HepG2 (cell line): ENCODE data around the gene DPH2. TPM values are rescaled to one million over a fixed set of nuclear protein-coding genes. Genes with fewer than 3 reads are reported as not detected.

Source experiments
- IKZF4 ChIP-seq: sonication (generic); formaldehyde crosslinking; IDR thresholded peaks from 2 replicates; pipeline ENCODE4 v1.5.1; 2020; ENCODE audit warnings: borderline replicate concordance, mild to moderate bottlenecking, low read depth, missing genetic modification reagents; ENCODE audit errors: not compliant biosample characterization
- KDM5A ChIP-seq: fragments of 200-600 bp; sonication (generic); IDR thresholded peaks from 2 replicates; pipeline ENCODE4 v1.7.0; 2018; ENCODE audit warnings: antibody characterized with exemption, mild to moderate bottlenecking, low read length, borderline replicate concordance
- MAF1 ChIP-seq: sonication (generic); formaldehyde crosslinking; IDR thresholded peaks from 2 replicates; pipeline ENCODE4 v1.5.0; 2020; ENCODE audit warnings: missing genetic modification reagents, borderline replicate concordance
- MATR3 ChIP-seq: sonication (generic); formaldehyde crosslinking; IDR thresholded peaks from 2 replicates; pipeline ENCODE4 v1.4.0; 2020; ENCODE audit warnings: missing genetic modification reagents
- NAIF1 ChIP-seq: sonication (generic); formaldehyde crosslinking; IDR thresholded peaks from 2 replicates; pipeline ENCODE4 v1.5.0; 2020; ENCODE audit warnings: mild to moderate bottlenecking, missing genetic modification reagents, borderline replicate concordance
- PHF20 ChIP-seq: sonication (generic); formaldehyde crosslinking; IDR thresholded peaks from 2 replicates; pipeline ENCODE4 v1.5.0; 2020; ENCODE audit warnings: mild to moderate bottlenecking, missing genetic modification reagents
- PITX1 ChIP-seq: sonication (generic); formaldehyde crosslinking; IDR thresholded peaks from 2 replicates; pipeline ENCODE4 v1.5.1; 2020; ENCODE audit warnings: mild to moderate bottlenecking, missing genetic modification reagents
- PLSCR1 ChIP-seq: sonication (generic); formaldehyde crosslinking; IDR thresholded peaks from 2 replicates; pipeline ENCODE4 v1.5.0; 2020; ENCODE audit warnings: missing genetic modification reagents, mild to moderate bottlenecking, borderline replicate concordance
- POLR2AphosphoS5 ChIP-seq: IDR thresholded peaks from 2 replicates; pipeline ENCODE4 v1.6.1; 2012; ENCODE audit warnings: low read depth, low read length
- REL ChIP-seq: sonication (generic); formaldehyde crosslinking; conservative IDR thresholded peaks from 2 replicates; pipeline ENCODE4 v1.8.0; 2022; ENCODE audit warnings: mild to moderate bottlenecking, missing genetic modification reagents, moderate library complexity
- SKI ChIP-seq: fragments of 450-650 bp; IDR thresholded peaks from one replicate; pipeline ENCODE4 v1.6.1; 2018; ENCODE audit warnings: mild to moderate bottlenecking; ENCODE audit not compliant: partially characterized antibody
- SRSF9 ChIP-seq: fragments of 200-400 bp; formaldehyde crosslinking; IDR thresholded peaks from 2 replicates; pipeline ENCODE4 v1.6.1; 2018; ENCODE audit warnings: borderline replicate concordance, mild to moderate bottlenecking, low read depth, low read length; ENCODE audit not compliant: insufficient read depth, poor library complexity, severe bottlenecking
- U2AF2 ChIP-seq: fragments of 200-400 bp; formaldehyde crosslinking; IDR thresholded peaks from 2 replicates; pipeline ENCODE4 v1.6.1; 2017; ENCODE audit warnings: low read depth, mild to moderate bottlenecking, low read length
- ZBTB7B ChIP-seq: sonication (generic); formaldehyde crosslinking; IDR thresholded peaks from 2 replicates; pipeline ENCODE4 v1.4.0; 2020; ENCODE audit warnings: missing genetic modification reagents
- ZMYM3 ChIP-seq: sonication (generic); formaldehyde crosslinking; IDR thresholded peaks from 2 replicates; pipeline ENCODE4 v1.5.1; 2020; ENCODE audit warnings: mild to moderate bottlenecking, missing genetic modification reagents
- ZNF383 ChIP-seq: sonication (generic); formaldehyde crosslinking; IDR thresholded peaks from 2 replicates; pipeline ENCODE4 v1.4.0; 2020; ENCODE audit warnings: missing genetic modification reagents, mild to moderate bottlenecking, borderline replicate concordance
- ZNF709 ChIP-seq: sonication (generic); formaldehyde crosslinking; IDR thresholded peaks from 2 replicates; pipeline ENCODE4 v1.5.0; 2020; ENCODE audit warnings: mild to moderate bottlenecking, missing genetic modification reagents
- ZNF747 ChIP-seq: sonication (generic); formaldehyde crosslinking; IDR thresholded peaks from 2 replicates; pipeline ENCODE4 v1.8.1; 2023; ENCODE audit warnings: missing genetic modification reagents, mild to moderate bottlenecking, borderline replicate concordance
- ZNF879 ChIP-seq: sonication (generic); formaldehyde crosslinking; IDR thresholded peaks from 2 replicates; pipeline ENCODE4 v1.8.1; 2023; ENCODE audit warnings: missing genetic modification reagents
- polyA plus RNA-seq, 8 experiments: library from polyadenylated mRNA; depleted of rRNA in 3 of 8; stranded (reverse) in 7 of 8; unstranded in 1 of 8; fragments of >200 nt; fragmentation: Illumina TruSeq in 4 of 8; extraction: Trizol in 4 of 8; gene quantifications; 2 replicates each; pipeline versions ENCODE4 v1.2.1 to v1.2.3, GENCODE V29; 2011 to 2016; ENCODE audit warnings: low read depth in 4 of 8, missing spikeins in 1 of 8, mixed read lengths in 1 of 8; ENCODE audit not compliant: insufficient read depth in 1 of 8
- total RNA-seq, 5 experiments: library from RNA; depleted of rRNA; stranded (reverse); fragments of >200 nt; fragmentation: Illumina TruSeq; extraction: Trizol; gene quantifications; 2 replicates each; pipeline ENCODE4 v1.2.3, GENCODE V29; 2016; ENCODE audit warnings: low read depth in 1 of 5
- TF ChIP-seq, protein P1 (sequence below): sonication (generic); formaldehyde crosslinking; IDR thresholded peaks from 2 replicates; pipeline ENCODE4 v1.4.0; 2020; ENCODE audit warnings: missing genetic modification reagents
- TF ChIP-seq, protein P2 (sequence below): sonication (generic); formaldehyde crosslinking; IDR thresholded peaks from 2 replicates; pipeline ENCODE4 v1.4.0; 2020; ENCODE audit warnings: missing genetic modification reagents

The DPH2 gene
- total and polyA plus RNA-seq, 2 of the 13 experiments (the other 11 are each of a cell fraction or from before 2014, with no cell fraction given): 32.2 to 38.3 TPM

GRCh38 chr1:43979528-43980254 is 9.9 kb downstream of the DPH2 start (continued):
- TF ChIP-seq PHF20 (no peak), SRSF9 (no peak), ZNF879 (no peak), U2AF2 (no peak), KDM5A (no peak), REL (no peak), IKZF4 (CRISPR knock-in tag) (peak; percentile 43), MATR3 (CRISPR knock-in tag) (no peak), ZNF747 (CRISPR knock-in tag) (no peak), SKI (peak; percentile 25), ZBTB7B (CRISPR knock-in tag) (no peak), ZMYM3 (CRISPR knock-in tag) (no peak), PITX1 (CRISPR knock-in tag) (no peak), PLSCR1 (CRISPR knock-in tag) (no peak), NAIF1 (CRISPR knock-in tag) (no peak), POLR2AphosphoS5 (peak; percentile 28), ZNF383 (CRISPR knock-in tag) (no peak), ZNF709 (CRISPR knock-in tag) (no peak), MAF1 (CRISPR knock-in tag) (no peak; the same call in 1 of the 2 replicates)
- TF ChIP-seq, protein P1, sequence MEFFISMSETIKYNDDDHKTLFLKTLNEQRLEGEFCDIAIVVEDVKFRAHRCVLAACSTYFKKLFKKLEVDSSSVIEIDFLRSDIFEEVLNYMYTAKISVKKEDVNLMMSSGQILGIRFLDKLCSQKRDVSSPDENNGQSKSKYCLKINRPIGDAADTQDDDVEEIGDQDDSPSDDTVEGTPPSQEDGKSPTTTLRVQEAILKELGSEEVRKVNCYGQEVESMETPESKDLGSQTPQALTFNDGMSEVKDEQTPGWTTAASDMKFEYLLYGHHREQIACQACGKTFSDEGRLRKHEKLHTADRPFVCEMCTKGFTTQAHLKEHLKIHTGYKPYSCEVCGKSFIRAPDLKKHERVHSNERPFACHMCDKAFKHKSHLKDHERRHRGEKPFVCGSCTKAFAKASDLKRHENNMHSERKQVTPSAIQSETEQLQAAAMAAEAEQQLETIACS (CRISPR knock-in tag): peak; percentile 65; the same call in 1 of the 2 replicates
- TF ChIP-seq, protein P2, sequence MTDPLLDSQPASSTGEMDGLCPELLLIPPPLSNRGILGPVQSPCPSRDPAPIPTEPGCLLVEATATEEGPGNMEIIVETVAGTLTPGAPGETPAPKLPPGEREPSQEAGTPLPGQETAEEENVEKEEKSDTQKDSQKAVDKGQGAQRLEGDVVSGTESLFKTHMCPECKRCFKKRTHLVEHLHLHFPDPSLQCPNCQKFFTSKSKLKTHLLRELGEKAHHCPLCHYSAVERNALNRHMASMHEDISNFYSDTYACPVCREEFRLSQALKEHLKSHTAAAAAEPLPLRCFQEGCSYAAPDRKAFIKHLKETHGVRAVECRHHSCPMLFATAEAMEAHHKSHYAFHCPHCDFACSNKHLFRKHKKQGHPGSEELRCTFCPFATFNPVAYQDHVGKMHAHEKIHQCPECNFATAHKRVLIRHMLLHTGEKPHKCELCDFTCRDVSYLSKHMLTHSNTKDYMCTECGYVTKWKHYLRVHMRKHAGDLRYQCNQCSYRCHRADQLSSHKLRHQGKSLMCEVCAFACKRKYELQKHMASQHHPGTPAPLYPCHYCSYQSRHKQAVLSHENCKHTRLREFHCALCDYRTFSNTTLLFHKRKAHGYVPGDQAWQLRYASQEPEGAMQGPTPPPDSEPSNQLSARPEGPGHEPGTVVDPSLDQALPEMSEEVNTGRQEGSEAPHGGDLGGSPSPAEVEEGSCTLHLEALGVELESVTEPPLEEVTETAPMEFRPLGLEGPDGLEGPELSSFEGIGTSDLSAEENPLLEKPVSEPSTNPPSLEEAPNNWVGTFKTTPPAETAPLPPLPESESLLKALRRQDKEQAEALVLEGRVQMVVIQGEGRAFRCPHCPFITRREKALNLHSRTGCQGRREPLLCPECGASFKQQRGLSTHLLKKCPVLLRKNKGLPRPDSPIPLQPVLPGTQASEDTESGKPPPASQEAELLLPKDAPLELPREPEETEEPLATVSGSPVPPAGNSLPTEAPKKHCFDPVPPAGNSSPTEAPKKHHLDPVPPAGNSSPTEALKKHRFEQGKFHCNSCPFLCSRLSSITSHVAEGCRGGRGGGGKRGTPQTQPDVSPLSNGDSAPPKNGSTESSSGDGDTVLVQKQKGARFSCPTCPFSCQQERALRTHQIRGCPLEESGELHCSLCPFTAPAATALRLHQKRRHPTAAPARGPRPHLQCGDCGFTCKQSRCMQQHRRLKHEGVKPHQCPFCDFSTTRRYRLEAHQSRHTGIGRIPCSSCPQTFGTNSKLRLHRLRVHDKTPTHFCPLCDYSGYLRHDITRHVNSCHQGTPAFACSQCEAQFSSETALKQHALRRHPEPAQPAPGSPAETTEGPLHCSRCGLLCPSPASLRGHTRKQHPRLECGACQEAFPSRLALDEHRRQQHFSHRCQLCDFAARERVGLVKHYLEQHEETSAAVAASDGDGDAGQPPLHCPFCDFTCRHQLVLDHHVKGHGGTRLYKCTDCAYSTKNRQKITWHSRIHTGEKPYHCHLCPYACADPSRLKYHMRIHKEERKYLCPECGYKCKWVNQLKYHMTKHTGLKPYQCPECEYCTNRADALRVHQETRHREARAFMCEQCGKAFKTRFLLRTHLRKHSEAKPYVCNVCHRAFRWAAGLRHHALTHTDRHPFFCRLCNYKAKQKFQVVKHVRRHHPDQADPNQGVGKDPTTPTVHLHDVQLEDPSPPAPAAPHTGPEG (CRISPR knock-in tag): peak; percentile 50; the same call in 1 of the 2 replicates
